Thyroid gland (tissue), 4 donors: ENCODE measurements around the gene PTGDS.

ENCODE experiments used
- POLR2A ChIP-seq, 2 donors: fragments of 450-650 bp; IDR thresholded peaks; one replicate each; pipeline ENCODE4 v1.6.1; 2017; ENCODE audit warnings: antibody characterized with exemption in 2 of 2, mild to moderate bottlenecking in 2 of 2, moderate library complexity in 1 of 2
- TF ChIP-seq, protein P1 (sequence below), 6 experiments: fragments of 200-600 bp in 3 of 6; fragments of 450-650 bp in 3 of 6; sonication (generic) in 3 of 6; IDR thresholded peaks; one replicate each; pipeline ENCODE4 v1.5.1; 2016 to 2019; ENCODE audit warnings: antibody characterized with exemption in 6 of 6, mild to moderate bottlenecking in 2 of 6, inconsistent platforms in 1 of 6, moderate library complexity in 1 of 6

DNA sequence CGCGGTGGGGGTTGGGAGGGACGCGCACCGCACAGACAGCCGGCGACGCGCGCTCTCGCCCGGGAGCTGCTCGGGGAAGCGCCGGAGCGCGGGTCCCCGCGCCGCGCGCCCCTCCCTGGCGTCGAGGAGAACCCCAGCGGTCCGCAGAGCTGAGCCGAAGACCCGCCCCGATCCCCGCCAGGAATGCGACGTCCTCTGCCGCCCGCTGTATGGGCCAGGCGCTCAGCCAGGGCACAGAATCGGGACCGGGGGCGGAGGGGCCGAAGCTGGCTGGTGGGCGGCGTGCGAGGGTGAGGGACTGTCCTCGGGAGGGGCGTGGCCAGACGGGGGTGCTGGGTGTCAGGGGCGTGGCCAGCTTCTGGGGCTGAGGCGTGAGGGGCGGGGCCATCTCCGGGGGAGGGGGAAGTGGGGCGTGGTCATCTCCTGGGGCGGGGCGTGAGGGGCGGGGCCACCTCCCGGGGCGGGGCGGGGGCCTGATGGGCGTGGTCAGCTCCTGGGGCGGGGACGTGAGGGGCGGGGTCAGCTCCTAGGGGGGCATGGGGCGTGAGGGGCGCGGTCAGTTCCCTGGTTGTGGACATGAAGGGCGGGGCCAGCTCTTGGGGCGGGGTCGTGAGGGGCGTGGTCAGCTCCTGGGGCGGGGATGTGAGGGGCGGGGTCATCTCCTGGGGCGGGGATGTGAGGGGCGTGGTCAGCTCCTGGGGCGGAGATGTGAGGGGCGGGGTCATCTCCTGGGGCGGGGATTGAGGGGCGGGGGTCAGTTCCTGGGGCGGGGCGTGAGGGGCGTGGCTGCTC lies 965 bp downstream of the PTGDS start:
- TF ChIP-seq POLR2A (IDR thresholded peaks at IDR 0.05), result no peak
- TF ChIP-seq, protein P1, sequence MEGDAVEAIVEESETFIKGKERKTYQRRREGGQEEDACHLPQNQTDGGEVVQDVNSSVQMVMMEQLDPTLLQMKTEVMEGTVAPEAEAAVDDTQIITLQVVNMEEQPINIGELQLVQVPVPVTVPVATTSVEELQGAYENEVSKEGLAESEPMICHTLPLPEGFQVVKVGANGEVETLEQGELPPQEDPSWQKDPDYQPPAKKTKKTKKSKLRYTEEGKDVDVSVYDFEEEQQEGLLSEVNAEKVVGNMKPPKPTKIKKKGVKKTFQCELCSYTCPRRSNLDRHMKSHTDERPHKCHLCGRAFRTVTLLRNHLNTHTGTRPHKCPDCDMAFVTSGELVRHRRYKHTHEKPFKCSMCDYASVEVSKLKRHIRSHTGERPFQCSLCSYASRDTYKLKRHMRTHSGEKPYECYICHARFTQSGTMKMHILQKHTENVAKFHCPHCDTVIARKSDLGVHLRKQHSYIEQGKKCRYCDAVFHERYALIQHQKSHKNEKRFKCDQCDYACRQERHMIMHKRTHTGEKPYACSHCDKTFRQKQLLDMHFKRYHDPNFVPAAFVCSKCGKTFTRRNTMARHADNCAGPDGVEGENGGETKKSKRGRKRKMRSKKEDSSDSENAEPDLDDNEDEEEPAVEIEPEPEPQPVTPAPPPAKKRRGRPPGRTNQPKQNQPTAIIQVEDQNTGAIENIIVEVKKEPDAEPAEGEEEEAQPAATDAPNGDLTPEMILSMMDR (IDR thresholded peaks at IDR 0.05), result no peak
